SK-N-SH (cell line): ENCODE results near the gene CLN5. TPM values are rescaled to one million over a fixed set of nuclear protein-coding genes. Genes with fewer than 3 reads are reported as not detected.

Experiments
- CTCF ChIA-PET: fragments of 300-600, 350-600 bp; formaldehyde crosslinking; extraction: SDS; loops from one replicate; lab custom pipeline; 2021; lab: Yijun Ruan, JAX
- POLR2A ChIA-PET: fragments of 350-600 bp; sonication (Branson Sonifier 250); formaldehyde crosslinking; extraction: SDS; loops from one replicate; lab custom pipeline; 2020; ENCODE audit warnings: antibody characterized with exemption, inconsistent platforms; lab: Yijun Ruan, JAX
- DNase-seq: peaks from one replicate; pipeline ENCODE4 v3.0.0; 2012
- H2AFZ ChIP-seq: fragments of 200-600 bp; sonication (generic); 2 replicates; pipeline ENCODE4 v1.8.1; 2016; ENCODE audit warnings: antibody characterized with exemption, mild to moderate bottlenecking, low read depth
- H3F3A ChIP-seq: fragments of 200-600 bp; sonication (generic); replicated peaks from 2 replicates; pipeline ENCODE3; 2016; ENCODE audit warnings: antibody characterized with exemption, mild to moderate bottlenecking; ENCODE audit not compliant: insufficient read depth
- H3K27ac ChIP-seq, 2 experiments: fragments of 200-500 bp in 1 of 2; fragments of 200-600 bp in 1 of 2; sonication (Bioruptor generic) in 1 of 2; sonication (generic), shearing (Covaris generic) in 1 of 2; 2 replicates each; pipeline versions ENCODE4 v1.5.1 to v1.6.1; 2014 to 2016; ENCODE audit warnings: low read depth in 2 of 2, inconsistent platforms in 1 of 2, low read length in 1 of 2, mild to moderate bottlenecking in 1 of 2, mixed read lengths in 1 of 2
- H3K27me3 ChIP-seq: fragments of 200-600 bp; sonication (generic), shearing (Covaris generic); 2 replicates; pipeline ENCODE4 v1.6.1; 2016; ENCODE audit warnings: mixed run types; ENCODE audit not compliant: insufficient read depth
- H3K36me3 ChIP-seq, 2 experiments: fragments of 200-500 bp in 1 of 2; fragments of 200-600 bp in 1 of 2; sonication (Bioruptor generic) in 1 of 2; sonication (generic) in 1 of 2; replicated peaks in 1 of 2; 2 replicates each; pipeline versions ENCODE3 to v1.5.1; 2014 to 2016; ENCODE audit warnings: low read length in 1 of 2, mild to moderate bottlenecking in 1 of 2; ENCODE audit not compliant: insufficient read depth in 2 of 2, control insufficient read depth in 1 of 2
- H3K4me1 ChIP-seq, 2 experiments: fragments of 200-500 bp in 1 of 2; fragments of 200-600 bp in 1 of 2; sonication (Bioruptor generic) in 1 of 2; sonication (generic), shearing (Covaris generic) in 1 of 2; 2 replicates each; pipeline versions ENCODE4 v1.5.1 to v1.6.1; 2014 to 2016; ENCODE audit warnings: low read depth in 1 of 2, low read length in 1 of 2, mixed run types in 1 of 2; ENCODE audit not compliant: insufficient read depth in 2 of 2, control insufficient read depth in 1 of 2
- H3K4me2 ChIP-seq: fragments of 200-600 bp; sonication (generic), shearing (Covaris generic); 2 replicates; pipeline ENCODE4 v1.6.1; 2017; ENCODE audit warnings: mixed run types
- H3K4me3 ChIP-seq, 2 experiments: fragments of 200-500 bp in 1 of 2; fragments of 200-600 bp in 1 of 2; sonication (Bioruptor generic) in 1 of 2; sonication (generic), shearing (Covaris generic) in 1 of 2; 2 replicates each; pipeline versions ENCODE4 v1.5.1 to v1.8.1; 2014 to 2016; ENCODE audit warnings: low read depth in 2 of 2, inconsistent platforms in 1 of 2, low read length in 1 of 2, mild to moderate bottlenecking in 1 of 2, mixed read lengths in 1 of 2, moderate library complexity in 1 of 2
- H3K79me2 ChIP-seq: fragments of 200-600 bp; sonication (generic); 2 replicates; pipeline ENCODE4 v1.8.1; 2017; ENCODE audit warnings: mild to moderate bottlenecking; ENCODE audit not compliant: insufficient read depth
- H3K9ac ChIP-seq: fragments of 200-600 bp; sonication (generic); 2 replicates; pipeline ENCODE4 v1.6.1; 2017; ENCODE audit warnings: mixed run types
- H3K9me2 ChIP-seq: fragments of 200-600 bp; sonication (generic); 2 replicates; pipeline ENCODE4 v1.6.1; 2017; ENCODE audit warnings: mixed run types
- H3K9me3 ChIP-seq: fragments of 200-600 bp; sonication (generic); 2 replicates; pipeline ENCODE4 v1.6.1; 2017; ENCODE audit warnings: mixed run types, mild to moderate bottlenecking, moderate library complexity
- H4K20me1 ChIP-seq: fragments of 200-600 bp; sonication (generic); 2 replicates; pipeline ENCODE4 v1.6.1; 2017; ENCODE audit warnings: mild to moderate bottlenecking, mixed run types; ENCODE audit not compliant: insufficient read depth
- CHD2 ChIP-seq: fragments of 150-350 bp; IDR thresholded peaks from 2 replicates; pipeline ENCODE4 v1.6.1; 2018; ENCODE audit warnings: low read length; ENCODE audit not compliant: partially characterized antibody
- ELF1 ChIP-seq: IDR thresholded peaks from 2 replicates; pipeline ENCODE4 v1.4.0; 2012
- EZH2phosphoT487 ChIP-seq: fragments of 200-600 bp; sonication (generic); IDR thresholded peaks from 2 replicates; pipeline ENCODE4 v1.6.1; 2017; ENCODE audit warnings: low read depth, mixed run types, mild to moderate bottlenecking, antibody characterized with exemption, moderate library complexity, borderline replicate concordance
- FOSL2 ChIP-seq: IDR thresholded peaks from 2 replicates; pipeline ENCODE4 v1.4.0; 2012; ENCODE audit warnings: low read depth, mild to moderate bottlenecking, moderate library complexity, borderline replicate concordance
- FOXM1 ChIP-seq: IDR thresholded peaks from 2 replicates; pipeline ENCODE4 v1.4.0; 2012; ENCODE audit warnings: low read depth, mild to moderate bottlenecking
- NFIC ChIP-seq: IDR thresholded peaks from 2 replicates; pipeline ENCODE4 v1.4.0; 2012; ENCODE audit warnings: borderline replicate concordance
- NRF1 ChIP-seq: IDR thresholded peaks from 2 replicates; pipeline ENCODE4 v1.6.1; 2012; ENCODE audit warnings: low read depth, mild to moderate bottlenecking, low read length
- POLR2AphosphoS5 ChIP-seq: IDR thresholded peaks from 2 replicates; pipeline ENCODE4 v1.6.1; 2012; ENCODE audit warnings: low read depth, low read length
- RCOR1 ChIP-seq: fragments of 150-350 bp; IDR thresholded peaks from 2 replicates; pipeline ENCODE4 v1.6.1; 2017; ENCODE audit warnings: antibody characterized with exemption, low read length
- RFX5 ChIP-seq: IDR thresholded peaks from 2 replicates; pipeline ENCODE4 v1.6.1; 2012; ENCODE audit warnings: mild to moderate bottlenecking, improper control_type of control experiment, low read length
- SIN3A ChIP-seq: IDR thresholded peaks from 2 replicates; pipeline ENCODE4 v1.6.1; 2012; ENCODE audit warnings: low read depth, mild to moderate bottlenecking, low read length, moderate library complexity, borderline replicate concordance
- SMC3 ChIP-seq: IDR thresholded peaks from 2 replicates; pipeline ENCODE4 v1.6.1; 2012; ENCODE audit warnings: low read depth, low read length, improper control_type of control experiment
- YY1 ChIP-seq: IDR thresholded peaks from 2 replicates; pipeline ENCODE4 v1.4.0; 2012; ENCODE audit warnings: low read depth, mild to moderate bottlenecking
- ZBTB33 ChIP-seq: IDR thresholded peaks from 2 replicates; pipeline ENCODE4 v1.4.0; 2012; ENCODE audit warnings: low read depth, borderline replicate concordance
- WGBS: methylation state at CpG from one replicate; pipeline ENCODE4 v1.1.6; 2017; ENCODE audit warnings: low lambda C conversion rate; 5-methylcytosine and 5-hydroxymethylcytosine counted together
- polyA plus RNA-seq, 3 experiments: library from polyadenylated mRNA; depleted of rRNA; stranded (reverse); fragments of >200 nt; gene quantifications; 2 replicates each; pipeline ENCODE4 v1.2.3, GENCODE V29; 2012
- TF ChIP-seq, protein P1 (sequence below): fragments of 200-600 bp; sonication (generic); IDR thresholded peaks from 2 replicates; pipeline ENCODE4 v1.6.1; 2017; ENCODE audit warnings: antibody characterized with exemption, mild to moderate bottlenecking, moderate library complexity
- TF ChIP-seq, protein P2 (sequence below): IDR thresholded peaks from 2 replicates; pipeline ENCODE4 v1.4.0; 2012; ENCODE audit warnings: low read depth, borderline replicate concordance

The CLN5 gene
- polyA plus RNA-seq, 1 of the 3 experiments (the other 2 are of a cell fraction), result 11.6 TPM

DNA sequence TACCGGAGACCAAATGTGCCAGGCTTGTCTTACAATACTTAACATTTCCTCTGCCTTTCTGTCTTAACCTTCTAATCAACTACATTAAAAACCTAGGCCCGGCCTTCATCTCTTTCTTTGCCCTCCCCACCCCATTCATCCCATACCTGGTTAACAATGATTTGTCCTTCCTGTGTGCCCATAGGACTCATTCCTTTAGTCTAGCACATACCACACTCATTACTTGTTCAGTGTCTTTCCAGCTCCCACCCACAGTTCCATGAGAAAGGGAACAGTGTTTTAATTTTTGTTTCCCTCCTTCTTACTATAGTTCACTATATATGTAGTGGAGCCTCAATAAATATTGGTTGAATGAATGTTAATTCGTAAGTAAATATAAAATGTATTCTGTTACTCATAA, 2.4 kb downstream of the CLN5 start:
- Histone ChIP-seq H3K9ac (no peak overlapping the region), H3K9me2 (no peaks in the 10 kb centered on the region), H3K4me3 (no peak overlapping the region), H3K36me3 (peaks cover 23 to 33% of the 10 kb centered on the region in 2 experiments), H3K4me1 (peaks cover 11 to 13% of the 10 kb centered on the region in 2 experiments; a peak in 3 of 4 replicates), H4K20me1 (no peaks in the 10 kb centered on the region), H3K27ac (no peak overlapping the region), H3K9me3 (no peaks in the 10 kb centered on the region), H3K4me2 (no peak overlapping the region), H3F3A (peaks cover 4% of the 10 kb centered on the region), H2AFZ (no peak overlapping the region), H3K27me3 (no peaks in the 10 kb centered on the region), H3K79me2 (peaks cover 30% of the 10 kb centered on the region)
- POLR2A ChIA-PET, result no interaction called here
- no peak for DNase-seq
- 92% methylated on average over 3 of the region's 3 CpGs for WGBS
- TF ChIP-seq FOSL2 (no peak), NFIC (no peak), NRF1 (no peak), ELF1 (no peak), RFX5 (no peak), EZH2phosphoT487 (no peak), CHD2 (no peak), RCOR1 (no peak), SIN3A (no peak), SMC3 (no peak), ZBTB33 (no peak), FOXM1 (no peak), POLR2AphosphoS5 (no peak), YY1 (no peak)
- TF ChIP-seq, protein P1, sequence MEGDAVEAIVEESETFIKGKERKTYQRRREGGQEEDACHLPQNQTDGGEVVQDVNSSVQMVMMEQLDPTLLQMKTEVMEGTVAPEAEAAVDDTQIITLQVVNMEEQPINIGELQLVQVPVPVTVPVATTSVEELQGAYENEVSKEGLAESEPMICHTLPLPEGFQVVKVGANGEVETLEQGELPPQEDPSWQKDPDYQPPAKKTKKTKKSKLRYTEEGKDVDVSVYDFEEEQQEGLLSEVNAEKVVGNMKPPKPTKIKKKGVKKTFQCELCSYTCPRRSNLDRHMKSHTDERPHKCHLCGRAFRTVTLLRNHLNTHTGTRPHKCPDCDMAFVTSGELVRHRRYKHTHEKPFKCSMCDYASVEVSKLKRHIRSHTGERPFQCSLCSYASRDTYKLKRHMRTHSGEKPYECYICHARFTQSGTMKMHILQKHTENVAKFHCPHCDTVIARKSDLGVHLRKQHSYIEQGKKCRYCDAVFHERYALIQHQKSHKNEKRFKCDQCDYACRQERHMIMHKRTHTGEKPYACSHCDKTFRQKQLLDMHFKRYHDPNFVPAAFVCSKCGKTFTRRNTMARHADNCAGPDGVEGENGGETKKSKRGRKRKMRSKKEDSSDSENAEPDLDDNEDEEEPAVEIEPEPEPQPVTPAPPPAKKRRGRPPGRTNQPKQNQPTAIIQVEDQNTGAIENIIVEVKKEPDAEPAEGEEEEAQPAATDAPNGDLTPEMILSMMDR, result no peak
- TF ChIP-seq, protein P2, sequence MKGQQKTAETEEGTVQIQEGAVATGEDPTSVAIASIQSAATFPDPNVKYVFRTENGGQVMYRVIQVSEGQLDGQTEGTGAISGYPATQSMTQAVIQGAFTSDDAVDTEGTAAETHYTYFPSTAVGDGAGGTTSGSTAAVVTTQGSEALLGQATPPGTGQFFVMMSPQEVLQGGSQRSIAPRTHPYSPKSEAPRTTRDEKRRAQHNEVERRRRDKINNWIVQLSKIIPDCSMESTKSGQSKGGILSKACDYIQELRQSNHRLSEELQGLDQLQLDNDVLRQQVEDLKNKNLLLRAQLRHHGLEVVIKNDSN, result no peak
- TF ChIP-seq, all 33 proteins: peak for 0
- CTCF ChIA-PET, result interaction anchor here (0.6 to 1.8 kb wide), 3 partner anchors 8 to 1299 kb away, joined by 3 to 17 read pairs (median 3); no protein-coding TSS in a partner anchor
